Mesothelial cell of epicardium (in vitro differentiated cells): ENCODE measurements around the gene PAX5. TPM values are rescaled to one million over a fixed set of nuclear protein-coding genes. Genes with fewer than 3 reads are reported as not detected.
"Not testable (repeated sequence)": the region's sequence is repeated elsewhere in the genome, so short reads cannot be mapped to it uniquely, and the experiment has no call there.

Experiments used
- DNase-seq, 2 experiments: peaks; one replicate each; pipeline ENCODE4 v3.0.0; 2021; ENCODE audit warnings: low spot score in 2 of 2; ENCODE audit not compliant: unreplicated experiment in 2 of 2
- H3K27ac Mint-ChIP-seq: 2 replicates; pipeline ENCODE4 v1.8.0; 2021; ENCODE audit warnings: mixed read lengths
- H3K27me3 Mint-ChIP-seq: 2 replicates; pipeline ENCODE4 v1.8.0; 2021; ENCODE audit warnings: low read depth, mixed read lengths
- H3K36me3 Mint-ChIP-seq: 2 replicates; pipeline ENCODE4 v1.8.0; 2021; ENCODE audit warnings: mixed read lengths
- H3K4me1 Mint-ChIP-seq: 2 replicates; pipeline ENCODE4 v1.8.0; 2021; ENCODE audit warnings: mixed read lengths
- H3K4me3 Mint-ChIP-seq: 2 replicates; pipeline ENCODE4 v1.8.0; 2021; ENCODE audit warnings: mild to moderate bottlenecking, moderate library complexity, mixed read lengths
- H3K9me3 Mint-ChIP-seq: 2 replicates; pipeline ENCODE4 v1.8.0; 2021; ENCODE audit warnings: mixed read lengths
- CTCF ChIP-seq: fragments of 200-600 bp; sonication (generic); IDR thresholded peaks from one replicate; pipeline ENCODE4 v1.5.0; 2021; ENCODE audit warnings: antibody characterized with exemption; ENCODE audit not compliant: unreplicated experiment
- total RNA-seq: library from RNA; stranded (reverse); gene quantifications from 3 replicates; pipeline ENCODE4 v1.2.1, GENCODE V29; 2021

PAX5 gene
- total RNA-seq, 1 donor from 2014 or later, result not detected

GRCh38 chr9:37066139-37066725 is 32.2 kb upstream of the PAX5 start:
- Mint-ChIP-seq H3K4me1 (no peaks in the 10 kb centered on the region), H3K9me3 (peaks cover 5% of the 10 kb centered on the region), H3K36me3 (no peaks in the 10 kb centered on the region), H3K4me3 (no peak overlapping the region), H3K27ac (no peak overlapping the region), H3K27me3 (peaks cover 67% of the 10 kb centered on the region)
- no peak for TF ChIP-seq CTCF
- DNase-seq, result no peak

GRCh38 chr9:37062336-37062735 is 28.3 kb upstream of the PAX5 start:
- TF ChIP-seq CTCF, result no peak
- Mint-ChIP-seq H3K27ac (no peak overlapping the region), H3K9me3 (peaks cover under 1% of the 10 kb centered on the region), H3K4me3 (no peak overlapping the region), H3K4me1 (no peaks in the 10 kb centered on the region), H3K36me3 (no peaks in the 10 kb centered on the region), H3K27me3 (peaks cover 76% of the 10 kb centered on the region)
- no peak for DNase-seq

GRCh38 chr9:37061768-37062167 is 27.7 kb upstream of the PAX5 start:
- Mint-ChIP-seq H3K36me3 (no peaks in the 10 kb centered on the region), H3K27me3 (peaks cover 76% of the 10 kb centered on the region), H3K9me3 (no peaks in the 10 kb centered on the region), H3K4me3 (no peak overlapping the region), H3K4me1 (no peaks in the 10 kb centered on the region), H3K27ac (no peak overlapping the region)
- TF ChIP-seq CTCF, result no peak
- DNase-seq, result no peak

GRCh38 chr9:37060833-37061232 is 26.8 kb upstream of the PAX5 start:
- Mint-ChIP-seq H3K4me1 (no peaks in the 10 kb centered on the region), H3K27me3 (peaks cover 75% of the 10 kb centered on the region)

GRCh38 chr9:37056046-37056920 is 22.2 kb upstream of the PAX5 start:
- H3K27me3 Mint-ChIP-seq, result peaks cover 83% of the 10 kb centered on the region
- no peak overlapping the region for H3K27ac Mint-ChIP-seq
- no peaks in the 10 kb centered on the region for H3K4me1 Mint-ChIP-seq
- no peaks in the 10 kb centered on the region for H3K9me3 Mint-ChIP-seq
- no peak for TF ChIP-seq CTCF
- no peak for DNase-seq
- H3K4me3 Mint-ChIP-seq, result no peak overlapping the region
- no peaks in the 10 kb centered on the region for H3K36me3 Mint-ChIP-seq

More at GRCh38 chr9:37060833-37061232, 26.8 kb upstream of the PAX5 start:
- no peak for TF ChIP-seq CTCF
- H3K4me3 Mint-ChIP-seq, result no peak overlapping the region
- H3K9me3 Mint-ChIP-seq, result no peaks in the 10 kb centered on the region
- no peak for DNase-seq
- no peak overlapping the region for H3K27ac Mint-ChIP-seq
- no peaks in the 10 kb centered on the region for H3K36me3 Mint-ChIP-seq

GRCh38 chr9:37054363-37054720 is 20.3 kb upstream of the PAX5 start:
- peaks cover 88% of the 10 kb centered on the region for H3K27me3 Mint-ChIP-seq
- H3K9me3 Mint-ChIP-seq, H3K4me3 Mint-ChIP-seq, H3K36me3 Mint-ChIP-seq, H3K27ac Mint-ChIP-seq, H3K4me1 Mint-ChIP-seq, DNase-seq: not testable (repeated sequence)
